PC-3 (cell line): ENCODE results near the gene SCGB2A2.

Experiments
- EZH2 ChIP-seq: fragments of 300-600 bp; sonication (generic); IDR thresholded peaks from one replicate; pipeline ENCODE4 v1.6.1; 2017; ENCODE audit warnings: antibody characterized with exemption, mild to moderate bottlenecking, low read length; ENCODE audit not compliant: unreplicated experiment
- TF ChIP-seq, protein P1 (sequence below): fragments of 300-600 bp; sonication (generic); conservative IDR thresholded peaks from 2 replicates; pipeline ENCODE4 v1.5.1; 2017; ENCODE audit warnings: antibody characterized with exemption, low read depth, mild to moderate bottlenecking, low read length

DNA sequence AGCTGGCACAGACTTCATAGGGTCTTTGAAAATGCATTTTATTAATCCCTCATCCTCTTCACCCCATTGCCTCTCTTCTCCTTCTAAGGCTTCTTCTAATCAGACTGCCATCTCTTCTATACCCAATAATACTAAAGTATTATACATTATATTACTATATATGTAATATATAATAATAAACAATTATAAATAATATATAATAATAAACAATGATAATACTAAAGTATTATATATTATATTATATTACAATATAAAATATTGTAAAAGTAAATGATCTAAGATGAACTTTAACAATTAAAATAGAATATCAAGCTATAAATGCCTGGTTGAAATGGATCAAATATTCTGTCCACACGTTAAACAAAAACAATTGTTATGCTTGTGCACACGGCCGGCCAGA is 48.5 kb upstream of the SCGB2A2 start:
- TF ChIP-seq, protein P1, sequence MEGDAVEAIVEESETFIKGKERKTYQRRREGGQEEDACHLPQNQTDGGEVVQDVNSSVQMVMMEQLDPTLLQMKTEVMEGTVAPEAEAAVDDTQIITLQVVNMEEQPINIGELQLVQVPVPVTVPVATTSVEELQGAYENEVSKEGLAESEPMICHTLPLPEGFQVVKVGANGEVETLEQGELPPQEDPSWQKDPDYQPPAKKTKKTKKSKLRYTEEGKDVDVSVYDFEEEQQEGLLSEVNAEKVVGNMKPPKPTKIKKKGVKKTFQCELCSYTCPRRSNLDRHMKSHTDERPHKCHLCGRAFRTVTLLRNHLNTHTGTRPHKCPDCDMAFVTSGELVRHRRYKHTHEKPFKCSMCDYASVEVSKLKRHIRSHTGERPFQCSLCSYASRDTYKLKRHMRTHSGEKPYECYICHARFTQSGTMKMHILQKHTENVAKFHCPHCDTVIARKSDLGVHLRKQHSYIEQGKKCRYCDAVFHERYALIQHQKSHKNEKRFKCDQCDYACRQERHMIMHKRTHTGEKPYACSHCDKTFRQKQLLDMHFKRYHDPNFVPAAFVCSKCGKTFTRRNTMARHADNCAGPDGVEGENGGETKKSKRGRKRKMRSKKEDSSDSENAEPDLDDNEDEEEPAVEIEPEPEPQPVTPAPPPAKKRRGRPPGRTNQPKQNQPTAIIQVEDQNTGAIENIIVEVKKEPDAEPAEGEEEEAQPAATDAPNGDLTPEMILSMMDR, result no peak
- TF ChIP-seq EZH2, result no peak
